Sigmoid colon (tissue), 7 donors: ENCODE results near the gene FGGY. TPM values are rescaled to one million over a fixed set of nuclear protein-coding genes. Genes with fewer than 3 reads are reported as not detected.

Source experiments
- DNase-seq: peaks from one replicate; pipeline ENCODE4 v3.0.0-alpha.2; 2019
- H3K27ac ChIP-seq, 4 donors: fragments of 200-600 bp; sonication (generic); one replicate each; pipeline ENCODE4 v1.5.1; 2016 to 2019; ENCODE audit warnings: mild to moderate bottlenecking in 1 of 4
- H3K27me3 ChIP-seq, 3 donors: fragments of 200-600 bp; sonication (generic); one replicate each; pipeline ENCODE4 v1.5.1; 2019; ENCODE audit warnings: mild to moderate bottlenecking in 1 of 3
- H3K36me3 ChIP-seq, 4 donors: fragments of 200-600 bp; sonication (generic); one replicate each; pipeline ENCODE4 v1.5.1; 2016 to 2019
- H3K4me1 ChIP-seq, 4 donors: fragments of 200-600 bp; sonication (generic); one replicate each; pipeline ENCODE4 v1.5.1; 2017 to 2019
- H3K4me3 ChIP-seq, 4 donors: fragments of 200-600 bp; sonication (generic); one replicate each; pipeline ENCODE4 v1.5.1; 2017 to 2019; ENCODE audit warnings: mild to moderate bottlenecking in 2 of 4, moderate library complexity in 1 of 4
- H3K9me3 ChIP-seq, 4 donors: fragments of 200-600 bp in 3 of 4; sonication (generic) in 3 of 4; one replicate each; pipeline versions ENCODE4 v1.5.1 to v1.6.1; 2013 to 2019
- CTCF ChIP-seq, 4 experiments: fragments of 450-650 bp in 3 of 4; fragments of 200-600 bp in 1 of 4; IDR thresholded peaks; one replicate each; pipeline ENCODE4 v1.5.1; 2016 to 2019; ENCODE audit warnings: antibody characterized with exemption in 4 of 4, mild to moderate bottlenecking in 3 of 4, moderate library complexity in 2 of 4
- EP300 ChIP-seq, 4 donors: sonication (generic); formaldehyde crosslinking; IDR thresholded peaks; one replicate each; pipeline ENCODE4 v1.6.1; 2017; ENCODE audit warnings: antibody characterized with exemption in 4 of 4
- POLR2A ChIP-seq, 2 donors: fragments of 450-650 bp; IDR thresholded peaks; one replicate each; pipeline ENCODE4 v1.6.1; 2016; ENCODE audit warnings: antibody characterized with exemption in 2 of 2, mild to moderate bottlenecking in 2 of 2, moderate library complexity in 2 of 2
- POLR2AphosphoS5 ChIP-seq, 4 donors: sonication (generic); formaldehyde crosslinking; IDR thresholded peaks; one replicate each; pipeline ENCODE4 v1.6.1; 2017; ENCODE audit warnings: antibody characterized with exemption in 4 of 4
- WGBS, 2 donors: extraction: QIAGEN DNeasy Blood & Tissue Kit; methylation state at CpG; one replicate each; pipeline ENCODE4 v1.1.7; 2013; 5-methylcytosine and 5-hydroxymethylcytosine counted together
- intact Hi-C: fragments of 100-400 bp; cut with DNase I; formaldehyde crosslinking; loops from one replicate; pipeline ENCODE4 v1.15.1; 2023
- polyA plus RNA-seq, 3 donors: library from polyadenylated mRNA; stranded (reverse); fragments of 200-250 nt; gene quantifications; one replicate each; pipeline ENCODE4 v1.2.3, GENCODE V29; 2013
- total RNA-seq, 4 donors: library from RNA; depleted of rRNA; stranded (reverse); fragments of >200 nt; gene quantifications; one replicate each; pipeline ENCODE4 v1.1.0, GENCODE V29; 2016
- donor health status: healthy with polysubstance abuse.
- donor health status: Bipolar disorder and iron deficiency.
- donor health status: healthy.

Gene FGGY
- total and polyA plus RNA-seq, 7 donors = 4.8 to 54.1 (median 20.5) TPM

- intact Hi-C loops = no loop called here
- no peaks in the 10 kb centered on the region for H3K9me3 ChIP-seq
- H3K36me3 ChIP-seq = no peaks in the 10 kb centered on the region
- H3K4me1 ChIP-seq = peaks cover 0 to 7% (median 2%) of the 10 kb centered on the region in 4 donors
- WGBS, 2 donors = 78 to 80% methylated on average over 6 of the region's 6 CpGs
- no peaks in the 10 kb centered on the region for H3K27me3 ChIP-seq
- H3K27ac ChIP-seq = no peak overlapping the region
- no peak for TF ChIP-seq EP300 (IDR thresholded peaks at IDR 0.05)
- TF ChIP-seq POLR2AphosphoS5 (IDR thresholded peaks at IDR 0.05) = no peak
- TF ChIP-seq POLR2A (IDR thresholded peaks at IDR 0.05) = no peak
- no peak for DNase-seq
- no peak overlapping the region for H3K4me3 ChIP-seq
These were observed 180.4 kb downstream of the FGGY start for GRCh38 chr1:59477286-59477685.

GRCh38 chr1:59477867-59478266 is 181.0 kb downstream of the FGGY start:
- Histone ChIP-seq H3K4me1 (peaks cover 0 to 7% (median 3%) of the 10 kb centered on the region in 4 donors), H3K27ac (no peak overlapping the region), H3K36me3 (no peaks in the 10 kb centered on the region), H3K9me3 (no peaks in the 10 kb centered on the region), H3K4me3 (no peak overlapping the region), H3K27me3 (no peaks in the 10 kb centered on the region)
- intact Hi-C loops = no loop called here
- 67 to 89% methylated on average over 4 of the region's 4 CpGs for WGBS, 2 donors
- no peak for DNase-seq
- TF ChIP-seq POLR2A (IDR thresholded peaks at IDR 0.05) (no peak), POLR2AphosphoS5 (IDR thresholded peaks at IDR 0.05) (no peak)

- no peak for DNase-seq
- Histone ChIP-seq H3K4me1 (peaks cover 0 to 13% (median 9%) of the 10 kb centered on the region in 4 donors), H3K27me3 (no peaks in the 10 kb centered on the region), H3K27ac (no peak overlapping the region), H3K36me3 (no peaks in the 10 kb centered on the region), H3K9me3 (no peaks in the 10 kb centered on the region), H3K4me3 (no peak overlapping the region)
- no peak for TF ChIP-seq POLR2A (IDR thresholded peaks at IDR 0.05)
- no peak for TF ChIP-seq POLR2AphosphoS5 (IDR thresholded peaks at IDR 0.05)
- no peak for TF ChIP-seq EP300 (IDR thresholded peaks at IDR 0.05)
- intact Hi-C loops = no loop called here
- 91 to 92% methylated on average over 2 of the region's 2 CpGs for WGBS, 2 donors
These were observed 181.9 kb downstream of the FGGY start for GRCh38 chr1:59478822-59479221.

- peaks cover 0 to 19% (median 16%) of the 10 kb centered on the region in 4 donors for H3K4me1 ChIP-seq
- H3K27ac ChIP-seq = no peak overlapping the region
- WGBS, 2 donors = 49 to 82% methylated on average over 7 of the region's 7 CpGs
- H3K27me3 ChIP-seq = no peaks in the 10 kb centered on the region
- H3K9me3 ChIP-seq = no peaks in the 10 kb centered on the region
- no peaks in the 10 kb centered on the region for H3K36me3 ChIP-seq
- intact Hi-C loops = no loop called here
- no peak overlapping the region for H3K4me3 ChIP-seq
- DNase-seq = no peak
- TF ChIP-seq CTCF (IDR thresholded peaks at IDR 0.05) = no peak
- TF ChIP-seq POLR2AphosphoS5 (IDR thresholded peaks at IDR 0.05) = no peak
- no peak for TF ChIP-seq EP300 (IDR thresholded peaks at IDR 0.05)
- no peak for TF ChIP-seq POLR2A (IDR thresholded peaks at IDR 0.05)
These were observed 183.4 kb downstream of the FGGY start for GRCh38 chr1:59480188-59480888.

- DNase-seq = no peak
- Histone ChIP-seq H3K36me3 (no peaks in the 10 kb centered on the region), H3K4me1 (peaks cover 0 to 19% (median 16%) of the 10 kb centered on the region in 4 donors), H3K4me3 (no peak overlapping the region), H3K27ac (no peak overlapping the region), H3K9me3 (no peaks in the 10 kb centered on the region), H3K27me3 (no peaks in the 10 kb centered on the region)
- intact Hi-C loops = no loop called here
- WGBS, 2 donors = 69 to 73% methylated on average over 3 of the region's 3 CpGs
- TF ChIP-seq POLR2AphosphoS5 (IDR thresholded peaks at IDR 0.05) (no peak), EP300 (IDR thresholded peaks at IDR 0.05) (no peak), POLR2A (IDR thresholded peaks at IDR 0.05) (no peak), CTCF (IDR thresholded peaks at IDR 0.05) (no peak)
These were observed 185.1 kb downstream of the FGGY start for GRCh38 chr1:59481881-59482505.

GRCh38 chr1:59482986-59483385 is 186.1 kb downstream of the FGGY start:
- no peaks in the 10 kb centered on the region for H3K27me3 ChIP-seq
- DNase-seq = no peak
- H3K27ac ChIP-seq = peak overlapping the region in 1 of 4 donors; percentile 45
- H3K4me1 ChIP-seq = peaks cover 0 to 19% (median 16%) of the 10 kb centered on the region in 4 donors
- 94 to 99% methylated on average over 1 of the region's 1 CpG for WGBS, 2 donors
- H3K36me3 ChIP-seq = no peaks in the 10 kb centered on the region
- H3K9me3 ChIP-seq = no peaks in the 10 kb centered on the region
- no peak overlapping the region for H3K4me3 ChIP-seq
- TF ChIP-seq POLR2A (IDR thresholded peaks at IDR 0.05) (no peak), CTCF (IDR thresholded peaks at IDR 0.05) (no peak)
- intact Hi-C loops = no loop called here
